ENCODE measurements around the gene MLIP.

The MLIP gene, protein sequence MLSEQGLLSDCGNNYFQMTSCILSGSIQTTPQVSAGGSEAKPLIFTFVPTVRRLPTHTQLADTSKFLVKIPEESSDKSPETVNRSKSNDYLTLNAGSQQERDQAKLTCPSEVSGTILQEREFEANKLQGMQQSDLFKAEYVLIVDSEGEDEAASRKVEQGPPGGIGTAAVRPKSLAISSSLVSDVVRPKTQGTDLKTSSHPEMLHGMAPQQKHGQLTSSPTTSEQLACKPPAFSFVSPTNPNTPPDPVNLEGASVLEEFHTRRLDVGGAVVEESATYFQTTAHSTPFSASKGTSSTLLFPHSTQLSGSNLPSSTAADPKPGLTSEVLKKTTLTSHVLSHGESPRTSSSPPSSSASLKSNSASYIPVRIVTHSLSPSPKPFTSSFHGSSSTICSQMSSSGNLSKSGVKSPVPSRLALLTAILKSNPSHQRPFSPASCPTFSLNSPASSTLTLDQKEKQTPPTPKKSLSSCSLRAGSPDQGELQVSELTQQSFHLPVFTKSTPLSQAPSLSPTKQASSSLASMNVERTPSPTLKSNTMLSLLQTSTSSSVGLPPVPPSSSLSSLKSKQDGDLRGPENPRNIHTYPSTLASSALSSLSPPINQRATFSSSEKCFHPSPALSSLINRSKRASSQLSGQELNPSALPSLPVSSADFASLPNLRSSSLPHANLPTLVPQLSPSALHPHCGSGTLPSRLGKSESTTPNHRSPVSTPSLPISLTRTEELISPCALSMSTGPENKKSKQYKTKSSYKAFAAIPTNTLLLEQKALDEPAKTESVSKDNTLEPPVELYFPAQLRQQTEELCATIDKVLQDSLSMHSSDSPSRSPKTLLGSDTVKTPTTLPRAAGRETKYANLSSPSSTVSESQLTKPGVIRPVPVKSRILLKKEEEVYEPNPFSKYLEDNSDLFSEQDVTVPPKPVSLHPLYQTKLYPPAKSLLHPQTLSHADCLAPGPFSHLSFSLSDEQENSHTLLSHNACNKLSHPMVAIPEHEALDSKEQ

DNA sequence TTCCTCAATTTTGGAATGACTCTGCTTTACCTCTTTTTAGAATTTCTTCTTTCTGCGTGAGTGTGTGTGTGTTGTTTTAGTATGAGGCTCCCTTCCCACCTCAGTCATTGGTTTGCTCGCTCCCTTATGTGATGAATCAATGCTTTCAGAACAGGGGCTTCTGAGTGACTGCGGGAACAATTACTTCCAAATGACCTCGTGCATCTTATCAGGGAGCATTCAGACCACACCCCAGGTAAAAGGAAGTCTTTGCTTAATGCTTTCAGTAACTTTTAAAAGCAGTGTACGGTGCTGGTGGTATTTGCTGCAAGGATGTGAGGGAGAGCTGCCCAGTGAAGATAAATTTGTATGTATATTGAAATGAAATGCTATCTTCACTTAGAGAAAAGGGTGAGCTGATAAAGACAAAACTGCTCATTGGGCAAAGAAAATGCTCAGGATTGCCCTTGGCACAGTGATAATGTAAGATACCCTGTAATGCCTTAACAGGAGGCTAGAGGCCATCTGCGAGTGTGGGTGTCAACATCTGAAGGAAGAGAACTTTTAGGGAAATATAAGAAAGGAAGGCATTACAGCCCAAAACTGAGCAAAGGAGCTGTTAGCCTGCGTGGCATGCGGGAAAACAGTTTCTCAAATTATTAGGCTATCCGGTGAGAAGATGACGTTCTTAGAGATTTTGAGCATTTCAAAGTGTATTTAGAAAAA lies at the start of gene MLIP:
Gene MLIP, plus strand, starts transcription at position 103 of the 705 bp plus-strand sequence. Its CDS starts 37 bp downstream, at position 140.
- TF ChIP-seq TARDBP (IDR thresholded peaks at IDR 0.05) (no peak), FOXK2 (IDR thresholded peaks at IDR 0.05) (no peak), L3MBTL2 (conservative IDR thresholded peaks at IDR 0.05) (no peak), ZNF384 (IDR thresholded peaks at IDR 0.05) (no peak), NFRKB (IDR thresholded peaks at IDR 0.05) (no peak), BHLHE40 (IDR thresholded peaks at IDR 0.05; ENCODE audit: borderline replicate concordance) (no peak), ELF4 (IDR thresholded peaks at IDR 0.05) (no peak), ARNT (IDR thresholded peaks at IDR 0.05) (no peak), SUZ12 (IDR thresholded peaks at IDR 0.05) (no peak), LEF1 (IDR thresholded peaks at IDR 0.05; ENCODE audit: borderline replicate concordance) (no peak), FOXA1 (IDR thresholded peaks at IDR 0.05) (no peak), SP1 (IDR thresholded peaks at IDR 0.05) (no peak), HDGF (IDR thresholded peaks at IDR 0.05; ENCODE audit: borderline replicate concordance) (no peak), CTBP1 (IDR thresholded peaks at IDR 0.05; ENCODE audit: borderline replicate concordance) (no peak), FOXM1 (IDR thresholded peaks at IDR 0.05; ENCODE audit: borderline replicate concordance) (no peak)
- TF ChIP-seq, protein P1, sequence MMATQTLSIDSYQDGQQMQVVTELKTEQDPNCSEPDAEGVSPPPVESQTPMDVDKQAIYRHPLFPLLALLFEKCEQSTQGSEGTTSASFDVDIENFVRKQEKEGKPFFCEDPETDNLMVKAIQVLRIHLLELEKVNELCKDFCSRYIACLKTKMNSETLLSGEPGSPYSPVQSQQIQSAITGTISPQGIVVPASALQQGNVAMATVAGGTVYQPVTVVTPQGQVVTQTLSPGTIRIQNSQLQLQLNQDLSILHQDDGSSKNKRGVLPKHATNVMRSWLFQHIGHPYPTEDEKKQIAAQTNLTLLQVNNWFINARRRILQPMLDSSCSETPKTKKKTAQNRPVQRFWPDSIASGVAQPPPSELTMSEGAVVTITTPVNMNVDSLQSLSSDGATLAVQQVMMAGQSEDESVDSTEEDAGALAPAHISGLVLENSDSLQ (IDR thresholded peaks at IDR 0.05), result no peak
- ChIA-PET POLR2A (no interaction called here), CTCF (no interaction called here)
- DNase-seq (ENCODE audit: extremely low spot score), result no peak

DNA sequence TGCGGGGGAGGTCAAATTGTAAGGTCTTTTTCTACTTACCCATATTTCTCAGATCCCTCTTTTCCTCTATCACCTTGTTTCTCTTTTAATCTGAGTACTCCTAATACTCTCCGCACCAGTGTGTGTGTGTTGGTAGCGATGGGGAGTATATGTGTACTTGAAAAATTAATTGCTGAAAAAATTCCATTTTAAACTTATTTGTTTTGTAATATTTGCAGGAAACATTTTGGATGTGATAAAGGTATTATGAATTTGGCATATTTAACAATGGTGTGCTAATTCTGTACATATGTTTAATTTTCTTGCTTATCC lies 48.1 kb upstream of the MLIP start:
- ChIA-PET CTCF (no interaction called here), POLR2A (no interaction called here)

DNA sequence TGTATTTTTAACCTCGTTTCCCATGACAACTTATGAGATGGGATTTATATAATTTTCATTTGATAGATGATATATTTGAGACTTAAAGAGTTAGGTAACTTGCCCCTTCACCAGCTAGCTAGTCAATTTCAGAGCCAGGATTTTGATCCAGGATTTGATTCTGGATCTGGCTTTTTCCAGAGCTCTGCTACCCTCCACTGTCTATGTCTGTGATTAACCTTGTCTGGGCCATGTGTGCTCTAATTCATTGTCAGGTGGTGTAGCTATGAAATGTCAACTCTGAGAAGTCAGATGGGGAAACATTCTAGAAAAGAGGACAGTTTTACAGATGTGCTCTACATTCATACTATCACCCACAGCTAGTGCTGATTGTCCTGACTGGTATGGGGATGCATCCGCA lies 42.5 kb upstream of the MLIP start:
- ChIA-PET CTCF (no interaction called here), POLR2A (no interaction called here)
- DNase-seq (ENCODE audit: extremely low spot score), result no peak
- TF ChIP-seq SP1 (IDR thresholded peaks at IDR 0.05) (no peak), FOXA1 (IDR thresholded peaks at IDR 0.05) (no peak), NFRKB (IDR thresholded peaks at IDR 0.05) (no peak), BHLHE40 (IDR thresholded peaks at IDR 0.05; ENCODE audit: borderline replicate concordance) (no peak), L3MBTL2 (conservative IDR thresholded peaks at IDR 0.05) (no peak), ELF4 (IDR thresholded peaks at IDR 0.05) (no peak), HDGF (IDR thresholded peaks at IDR 0.05; ENCODE audit: borderline replicate concordance) (no peak), TARDBP (IDR thresholded peaks at IDR 0.05) (no peak), ARNT (IDR thresholded peaks at IDR 0.05) (no peak), FOXK2 (IDR thresholded peaks at IDR 0.05) (no peak), CTBP1 (IDR thresholded peaks at IDR 0.05; ENCODE audit: borderline replicate concordance) (no peak), ZNF384 (IDR thresholded peaks at IDR 0.05) (no peak), FOXM1 (IDR thresholded peaks at IDR 0.05; ENCODE audit: borderline replicate concordance) (no peak), SUZ12 (IDR thresholded peaks at IDR 0.05) (no peak), LEF1 (IDR thresholded peaks at IDR 0.05; ENCODE audit: borderline replicate concordance) (no peak)
- TF ChIP-seq, protein P1 (IDR thresholded peaks at IDR 0.05), result no peak

More for the DNA sequence above, 48.1 kb upstream of the MLIP start:
- DNase-seq (ENCODE audit: extremely low spot score), result no peak
- TF ChIP-seq FOXK2 (IDR thresholded peaks at IDR 0.05), result no peak

DNA sequence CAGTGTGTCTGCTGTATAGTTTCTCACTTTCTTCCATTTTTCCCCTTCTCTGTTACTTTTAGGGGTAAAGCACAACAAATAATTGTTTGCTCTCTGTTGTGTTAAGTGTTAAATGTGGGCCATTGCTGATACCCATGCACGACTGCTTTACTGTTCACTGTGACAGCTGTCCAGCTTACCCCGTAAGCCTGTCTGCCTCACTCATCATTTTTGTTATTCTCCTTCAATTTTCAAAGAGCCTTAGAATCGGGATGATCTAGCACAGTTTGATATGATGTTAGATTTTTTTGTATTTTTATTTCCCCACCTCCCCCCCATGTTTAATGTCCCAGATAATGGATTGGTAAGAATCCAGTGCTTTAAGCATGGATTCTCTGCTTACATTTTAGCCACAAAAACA lies 41.2 kb upstream of the MLIP start:
- TF ChIP-seq ELF4 (IDR thresholded peaks at IDR 0.05) (no peak), ZNF384 (IDR thresholded peaks at IDR 0.05) (no peak), BHLHE40 (IDR thresholded peaks at IDR 0.05; ENCODE audit: borderline replicate concordance) (no peak), ARNT (IDR thresholded peaks at IDR 0.05) (no peak), LEF1 (IDR thresholded peaks at IDR 0.05; ENCODE audit: borderline replicate concordance) (no peak), FOXA1 (IDR thresholded peaks at IDR 0.05) (no peak), CTBP1 (IDR thresholded peaks at IDR 0.05; ENCODE audit: borderline replicate concordance) (no peak), SP1 (IDR thresholded peaks at IDR 0.05) (no peak), TARDBP (IDR thresholded peaks at IDR 0.05) (no peak), NFRKB (IDR thresholded peaks at IDR 0.05) (no peak)
- CTCF ChIA-PET, result no interaction called here
- POLR2A ChIA-PET, result no interaction called here
- DNase-seq (ENCODE audit: extremely low spot score), result no peak

DNA sequence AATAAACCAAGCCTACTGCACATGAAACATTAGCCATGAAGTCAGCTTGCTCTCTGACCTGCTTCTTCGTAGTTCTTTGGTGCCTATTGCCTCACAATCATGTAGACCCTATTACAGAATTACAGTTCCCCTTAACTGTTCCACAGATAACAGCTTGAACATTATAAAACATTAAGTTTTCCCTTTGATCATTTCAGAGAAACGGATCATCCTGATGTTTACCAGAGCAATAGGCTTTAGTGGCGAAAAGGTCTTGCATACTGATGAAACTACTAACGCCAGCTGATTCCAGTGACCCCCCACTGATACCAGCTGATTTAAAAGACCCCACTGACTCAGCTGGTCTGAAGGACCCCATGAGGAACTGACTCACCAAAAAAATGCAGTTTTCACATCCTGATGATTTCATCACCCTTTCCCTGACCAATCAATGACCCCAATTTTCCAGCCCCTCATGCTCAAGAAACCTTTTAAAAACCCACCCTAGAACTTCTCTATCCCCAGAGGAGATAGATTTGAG lies 39.4 kb upstream of the MLIP start:
- POLR2A ChIA-PET, result no interaction called here
- no peak for TF ChIP-seq NFRKB (IDR thresholded peaks at IDR 0.05)
- TF ChIP-seq ELF4 (IDR thresholded peaks at IDR 0.05), result no peak
- TF ChIP-seq LEF1 (IDR thresholded peaks at IDR 0.05; ENCODE audit: borderline replicate concordance), result no peak
- TF ChIP-seq TARDBP (IDR thresholded peaks at IDR 0.05), result no peak
- no peak for TF ChIP-seq FOXM1 (IDR thresholded peaks at IDR 0.05; ENCODE audit: borderline replicate concordance)
- DNase-seq (ENCODE audit: extremely low spot score), result no peak
- CTCF ChIA-PET, result no interaction called here
